Activated CD8-positive, alpha-beta T cell treated with anti-CD3 and anti-CD28 coated beads, Interleukin-2, amount 10 ng/mL, durations not matched to agents 7 days and 5 days (primary cell): Measurements from ENCODE around the gene SLAMF6. TPM values are rescaled to one million over a fixed set of nuclear protein-coding genes. Genes with fewer than 3 reads are reported as not detected.
"Not testable (repeated sequence)": the region's sequence is repeated elsewhere in the genome, so short reads cannot be mapped to it uniquely, and the experiment has no call there.

ENCODE experiments used
- ATAC-seq: fragments of 150-1000 bp; cut with Tn5 transposase; one replicate; pipeline ENCODE4 v1.10.0; 2021; ENCODE audit warnings: moderate library complexity
- CTCF ChIA-PET: fragments of 350-600 bp; sonication (Branson Sonifier 250); formaldehyde crosslinking; loops from one replicate; lab custom pipeline; 2021; ENCODE audit warnings: antibody characterized with exemption; lab: Charles Lee
- POLR2A ChIA-PET: fragments of 350-600 bp; sonication (Branson Sonifier 250); formaldehyde crosslinking; loops from one replicate; lab custom pipeline; 2021; ENCODE audit warnings: antibody characterized with exemption; lab: Charles Lee
- DNase-seq: peaks from one replicate; pipeline ENCODE4 v3.0.0-alpha.2; 2020
- H3K27ac Mint-ChIP-seq: one replicate; pipeline ENCODE4 v1.8.0; 2021; ENCODE audit warnings: mild to moderate bottlenecking, mixed read lengths
- H3K27me3 Mint-ChIP-seq: one replicate; pipeline ENCODE4 v1.8.0; 2021; ENCODE audit warnings: low read depth, mixed read lengths
- H3K36me3 Mint-ChIP-seq: one replicate; pipeline ENCODE4 v1.8.0; 2021; ENCODE audit warnings: low read depth, mixed read lengths
- H3K4me1 Mint-ChIP-seq: one replicate; pipeline ENCODE4 v1.8.0; 2021; ENCODE audit warnings: low read depth, mixed read lengths
- H3K4me3 Mint-ChIP-seq: one replicate; pipeline ENCODE4 v1.8.0; 2021; ENCODE audit warnings: mild to moderate bottlenecking, mixed read lengths
- H3K9me3 Mint-ChIP-seq: one replicate; pipeline ENCODE4 v1.8.0; 2022; ENCODE audit warnings: mixed read lengths; ENCODE audit not compliant: insufficient read depth
- total RNA-seq, 2 experiments: library from RNA; stranded (reverse); gene quantifications; one replicate each; pipeline ENCODE4 v1.2.3, GENCODE V29; 2021

Gene SLAMF6
- total RNA-seq, 2 experiments from 2014 or later = 23.9 to 24.7 TPM

GRCh38 chr1:160559437-160559836, 36.4 kb upstream of the SLAMF6 start:
- ATAC-seq, DNase-seq, H3K27me3 Mint-ChIP-seq: not testable (repeated sequence)
- H3K9me3 Mint-ChIP-seq = peaks cover 19% of the 10 kb centered on the region
- H3K36me3 Mint-ChIP-seq = peaks cover 59% of the 10 kb centered on the region
- CTCF ChIA-PET = interaction anchor here (0.8 to 5.1 kb wide), 13 partner anchors 8 to 131 kb away, joined by 3 to 39 read pairs (median 5); partner anchors contain the start of genes CD84 and SLAMF6
- H3K4me1 Mint-ChIP-seq = peaks cover 47% of the 10 kb centered on the region
- peak overlapping the region; percentile 51 for H3K4me3 Mint-ChIP-seq
- POLR2A ChIA-PET = interaction anchor here (2.3 kb wide), 1 partner anchor 19 kb away, joined by 9 read pairs; the partner anchor contains the start of gene CD84
- peak overlapping the region; percentile 66 for H3K27ac Mint-ChIP-seq

- H3K27me3 Mint-ChIP-seq = no peaks in the 10 kb centered on the region
- ChIA-PET CTCF (interaction anchor here (0.8 to 13.7 kb wide), 11 partner anchors 8 to 130 kb away, joined by 3 to 185 read pairs (median 8); partner anchors contain the start of gene CD84), POLR2A (interaction anchor here (0.7 to 2.3 kb wide), 2 partner anchors 20 to 125 kb away, joined by 3 to 9 read pairs; partner anchors contain the start of gene CD84)
- no peak for DNase-seq
- peak overlapping the region; percentile 53 for H3K27ac Mint-ChIP-seq
- H3K36me3 Mint-ChIP-seq = peaks cover 54% of the 10 kb centered on the region
- peak overlapping the region; percentile 51 for H3K4me3 Mint-ChIP-seq
- peak; percentile 27 for ATAC-seq
- peaks cover 42% of the 10 kb centered on the region for H3K4me1 Mint-ChIP-seq
- peaks cover 19% of the 10 kb centered on the region for H3K9me3 Mint-ChIP-seq
These were observed 35.8 kb upstream of the SLAMF6 start for GRCh38 chr1:160558660-160559380.

GRCh38 chr1:160553778-160554177, 30.7 kb upstream of the SLAMF6 start:
- H3K36me3 Mint-ChIP-seq = peaks cover 30% of the 10 kb centered on the region
- ChIA-PET POLR2A (interaction anchor here (1.2 kb wide), 1 partner anchor 13 kb away, joined by 3 read pairs; no protein-coding TSS in a partner anchor), CTCF (interaction anchor here (1.6 to 13.7 kb wide), 4 partner anchors 10 to 125 kb away, joined by 5 to 185 read pairs (median 20); partner anchors contain the start of gene SLAMF6)
- H3K27me3 Mint-ChIP-seq = no peaks in the 10 kb centered on the region
- ATAC-seq = no peak
- H3K27ac Mint-ChIP-seq = no peak overlapping the region
- peaks cover 7% of the 10 kb centered on the region for H3K4me1 Mint-ChIP-seq
- no peak overlapping the region for H3K4me3 Mint-ChIP-seq
- H3K9me3 Mint-ChIP-seq = no peaks in the 10 kb centered on the region
- DNase-seq = no peak

- ATAC-seq (no peak), DNase-seq (no peak)
- no peaks in the 10 kb centered on the region for H3K4me1 Mint-ChIP-seq
- peaks cover 27% of the 10 kb centered on the region for H3K36me3 Mint-ChIP-seq
- ChIA-PET POLR2A (interaction anchor here (1.2 kb wide), 1 partner anchor 12 kb away, joined by 3 read pairs; no protein-coding TSS in a partner anchor), CTCF (interaction anchor here (1.2 to 13.7 kb wide), 6 partner anchors 8 to 56 kb away, joined by 3 to 185 read pairs (median 24); partner anchors contain the start of gene CD84)
- no peaks in the 10 kb centered on the region for H3K9me3 Mint-ChIP-seq
- no peaks in the 10 kb centered on the region for H3K27me3 Mint-ChIP-seq
- no peak overlapping the region for H3K4me3 Mint-ChIP-seq
- H3K27ac Mint-ChIP-seq = no peak overlapping the region
These were observed 29.4 kb upstream of the SLAMF6 start for GRCh38 chr1:160552425-160552824.

- ATAC-seq (peak; percentile 53), DNase-seq (peak; percentile 57)
- Mint-ChIP-seq H3K27me3 (no peaks in the 10 kb centered on the region), H3K4me1 (no peaks in the 10 kb centered on the region), H3K9me3 (no peaks in the 10 kb centered on the region), H3K36me3 (peaks cover 30% of the 10 kb centered on the region), H3K4me3 (no peak overlapping the region), H3K27ac (no peak overlapping the region)
- ChIA-PET CTCF (interaction anchor here (0.6 to 13.7 kb wide), 20 partner anchors 8 to 196 kb away, joined by 3 to 185 read pairs (median 4); partner anchors contain the start of genes CD84 and SLAMF6), POLR2A (interaction anchor here (1.0 kb wide), 1 partner anchor 10 kb away, joined by 3 read pairs; no protein-coding TSS in a partner anchor)
These were observed 27.5 kb upstream of the SLAMF6 start for GRCh38 chr1:160550572-160551034.

- POLR2A ChIA-PET = interaction anchor here (1.0 kb wide), 1 partner anchor 9 kb away, joined by 3 read pairs; no protein-coding TSS in a partner anchor
- DNase-seq (no peak), ATAC-seq (no peak)
- Mint-ChIP-seq H3K9me3 (no peaks in the 10 kb centered on the region), H3K36me3 (peaks cover 36% of the 10 kb centered on the region), H3K4me3 (no peak overlapping the region), H3K27ac (no peak overlapping the region), H3K27me3 (no peaks in the 10 kb centered on the region), H3K4me1 (peaks cover 8% of the 10 kb centered on the region)
- CTCF ChIA-PET = interaction anchor here (1.0 to 13.7 kb wide), 7 partner anchors 9 to 174 kb away, joined by 3 to 185 read pairs (median 11); partner anchors contain the start of gene CD84
These were observed 26.6 kb upstream of the SLAMF6 start for GRCh38 chr1:160549665-160550006.

- ATAC-seq = no peak
These were observed 26.1 kb upstream of the SLAMF6 start for GRCh38 chr1:160548960-160549664.

GRCh38 chr1:160548183-160548582, 25.1 kb upstream of the SLAMF6 start:
- Mint-ChIP-seq H3K4me3 (no peak overlapping the region), H3K36me3 (peaks cover 35% of the 10 kb centered on the region), H3K27me3 (no peaks in the 10 kb centered on the region), H3K4me1 (peaks cover 18% of the 10 kb centered on the region), H3K9me3 (no peaks in the 10 kb centered on the region), H3K27ac (no peak overlapping the region)
- CTCF ChIA-PET = interaction anchor here (1.2 to 13.7 kb wide), 4 partner anchors 10 to 64 kb away, joined by 4 to 185 read pairs (median 20); partner anchors contain the start of gene CD84
- POLR2A ChIA-PET = no interaction called here
- DNase-seq = no peak
- ATAC-seq = no peak

More at GRCh38 chr1:160548960-160549664, 26.1 kb upstream of the SLAMF6 start:
- H3K36me3 Mint-ChIP-seq = peaks cover 36% of the 10 kb centered on the region
- no peak overlapping the region for H3K4me3 Mint-ChIP-seq
- ChIA-PET POLR2A (no interaction called here), CTCF (interaction anchor here (1.9 to 13.7 kb wide), 6 partner anchors 8 to 69 kb away, joined by 8 to 185 read pairs (median 15); partner anchors contain the start of gene CD84)
- peak overlapping the region; percentile 1 for H3K27ac Mint-ChIP-seq
- H3K27me3 Mint-ChIP-seq = no peaks in the 10 kb centered on the region
- H3K4me1 Mint-ChIP-seq = peaks cover 13% of the 10 kb centered on the region
- no peak for DNase-seq
- no peaks in the 10 kb centered on the region for H3K9me3 Mint-ChIP-seq

GRCh38 chr1:160547422-160547821, 24.4 kb upstream of the SLAMF6 start:
- ChIA-PET CTCF (interaction anchor here (1.2 to 13.7 kb wide), 3 partner anchors 11 to 63 kb away, joined by 4 to 185 read pairs (median 8); no protein-coding TSS in a partner anchor), POLR2A (interaction anchor here (0.6 kb wide), 1 partner anchor 32 kb away, joined by 3 read pairs; the partner anchor contains the start of gene CD84)
- peaks cover 28% of the 10 kb centered on the region for H3K36me3 Mint-ChIP-seq
- H3K27ac Mint-ChIP-seq = no peak overlapping the region
- H3K27me3 Mint-ChIP-seq = no peaks in the 10 kb centered on the region
- peaks cover 18% of the 10 kb centered on the region for H3K4me1 Mint-ChIP-seq
- ATAC-seq (no peak), DNase-seq (no peak)
- no peak overlapping the region for H3K4me3 Mint-ChIP-seq
- no peaks in the 10 kb centered on the region for H3K9me3 Mint-ChIP-seq

GRCh38 chr1:160546942-160547341, 23.9 kb upstream of the SLAMF6 start:
- ChIA-PET CTCF (interaction anchor here (1.2 to 13.7 kb wide), 3 partner anchors 61 to 72 kb away, joined by 3 to 185 read pairs (median 4); no protein-coding TSS in a partner anchor), POLR2A (interaction anchor here (0.6 kb wide), 1 partner anchor 32 kb away, joined by 3 read pairs; the partner anchor contains the start of gene CD84)
- DNase-seq (no peak), ATAC-seq (no peak)
- Mint-ChIP-seq H3K36me3 (peaks cover 26% of the 10 kb centered on the region), H3K9me3 (no peaks in the 10 kb centered on the region), H3K27me3 (no peaks in the 10 kb centered on the region), H3K27ac (no peak overlapping the region), H3K4me1 (peaks cover 22% of the 10 kb centered on the region), H3K4me3 (no peak overlapping the region)
